ENCODE measurements around the gene CD27.

Gene CD27

GRCh38 chr12:6457220-6457945 lies 12.6 kb downstream of the CD27 start:
- Histone ChIP-seq H3K4me3 (ENCODE audit: low read depth in 1 of 2, low read length in 2 of 2) (no peak overlapping the region), H3K4me1 (ENCODE audit: insufficient read depth, low read length) (peaks cover 15% of the 10 kb centered on the region), H3K9ac (ENCODE audit: low read length) (no peak overlapping the region), H3K9me3 (ENCODE audit: low read length) (no peaks in the 10 kb centered on the region), H3K36me3 (ENCODE audit: insufficient read depth, low read length) (peaks cover 69% of the 10 kb centered on the region), H3K27me3 (ENCODE audit: control insufficient read depth in 1 of 2, insufficient read depth in 2 of 2, low read length in 2 of 2) (no peaks in the 10 kb centered on the region), H3K27ac (ENCODE audit: low read depth, low read length) (no peak overlapping the region)

- no peak overlapping the region for H3K27ac ChIP-seq (ENCODE audit: low read depth, low read length)
Observed at GRCh38 chr12:6458281-6459003, 13.7 kb downstream of the CD27 start.

GRCh38 chr12:6459004-6459337 lies 14.2 kb downstream of the CD27 start:
- Histone ChIP-seq H3K36me3 (ENCODE audit: insufficient read depth, low read length) (peaks cover 76% of the 10 kb centered on the region), H3K27ac (ENCODE audit: low read depth, low read length) (no peak overlapping the region), H3K9ac (ENCODE audit: low read length) (no peak overlapping the region), H3K4me1 (ENCODE audit: insufficient read depth, low read length) (peaks cover 10% of the 10 kb centered on the region), H3K9me3 (ENCODE audit: low read length) (no peaks in the 10 kb centered on the region), H3K4me3 (ENCODE audit: low read depth in 1 of 2, low read length in 2 of 2) (no peak overlapping the region), H3K27me3 (ENCODE audit: control insufficient read depth in 1 of 2, insufficient read depth in 2 of 2, low read length in 2 of 2) (no peaks in the 10 kb centered on the region)

More at GRCh38 chr12:6458281-6459003, 13.7 kb downstream of the CD27 start:
- H3K27me3 ChIP-seq (ENCODE audit: control insufficient read depth in 1 of 2, insufficient read depth in 2 of 2, low read length in 2 of 2) = no peaks in the 10 kb centered on the region
- no peak overlapping the region for H3K9ac ChIP-seq (ENCODE audit: low read length)
- peaks cover 12% of the 10 kb centered on the region for H3K4me1 ChIP-seq (ENCODE audit: insufficient read depth, low read length)
- no peak overlapping the region for H3K4me3 ChIP-seq (ENCODE audit: low read depth in 1 of 2, low read length in 2 of 2)
- no peaks in the 10 kb centered on the region for H3K9me3 ChIP-seq (ENCODE audit: low read length)
- peaks cover 76% of the 10 kb centered on the region for H3K36me3 ChIP-seq (ENCODE audit: insufficient read depth, low read length)

- no peak overlapping the region for H3K9ac ChIP-seq (ENCODE audit: low read length)
- no peaks in the 10 kb centered on the region for H3K9me3 ChIP-seq (ENCODE audit: low read length)
- no peak overlapping the region for H3K27ac ChIP-seq (ENCODE audit: low read depth, low read length)
- H3K4me1 ChIP-seq (ENCODE audit: insufficient read depth, low read length) = peaks cover 16% of the 10 kb centered on the region
- no peak overlapping the region for H3K4me3 ChIP-seq (ENCODE audit: low read depth in 1 of 2, low read length in 2 of 2)
- H3K36me3 ChIP-seq (ENCODE audit: insufficient read depth, low read length) = peaks cover 80% of the 10 kb centered on the region
- H3K27me3 ChIP-seq (ENCODE audit: control insufficient read depth in 1 of 2, insufficient read depth in 2 of 2, low read length in 2 of 2) = no peaks in the 10 kb centered on the region
Observed at GRCh38 chr12:6460751-6461371, 16.1 kb downstream of the CD27 start.

GRCh38 chr12:6461401-6462233 lies 16.9 kb downstream of the CD27 start:
- Histone ChIP-seq H3K4me1 (ENCODE audit: insufficient read depth, low read length) (peaks cover 18% of the 10 kb centered on the region), H3K27me3 (ENCODE audit: control insufficient read depth in 1 of 2, insufficient read depth in 2 of 2, low read length in 2 of 2) (no peaks in the 10 kb centered on the region), H3K4me3 (ENCODE audit: low read depth in 1 of 2, low read length in 2 of 2) (no peak overlapping the region), H3K27ac (ENCODE audit: low read depth, low read length) (peak overlapping the region; percentile 19), H3K9me3 (ENCODE audit: low read length) (no peaks in the 10 kb centered on the region), H3K9ac (ENCODE audit: low read length) (no peak overlapping the region), H3K36me3 (ENCODE audit: insufficient read depth, low read length) (peaks cover 87% of the 10 kb centered on the region)

- no peak overlapping the region for H3K4me3 ChIP-seq (ENCODE audit: low read depth in 1 of 2, low read length in 2 of 2)
- no peaks in the 10 kb centered on the region for H3K9me3 ChIP-seq (ENCODE audit: low read length)
- no peaks in the 10 kb centered on the region for H3K27me3 ChIP-seq (ENCODE audit: control insufficient read depth in 1 of 2, insufficient read depth in 2 of 2, low read length in 2 of 2)
- H3K27ac ChIP-seq (ENCODE audit: low read depth, low read length) = peak overlapping the region; percentile 19
- peaks cover 18% of the 10 kb centered on the region for H3K4me1 ChIP-seq (ENCODE audit: insufficient read depth, low read length)
- no peak overlapping the region for H3K9ac ChIP-seq (ENCODE audit: low read length)
- H3K36me3 ChIP-seq (ENCODE audit: insufficient read depth, low read length) = peaks cover 82% of the 10 kb centered on the region
Observed at GRCh38 chr12:6462234-6462995, 17.7 kb downstream of the CD27 start.

- Histone ChIP-seq H3K36me3 (ENCODE audit: insufficient read depth, low read length) (peaks cover 79% of the 10 kb centered on the region), H3K9ac (ENCODE audit: low read length) (no peak overlapping the region), H3K4me3 (ENCODE audit: low read depth in 1 of 2, low read length in 2 of 2) (no peak overlapping the region), H3K27ac (ENCODE audit: low read depth, low read length) (no peak overlapping the region), H3K27me3 (ENCODE audit: control insufficient read depth in 1 of 2, insufficient read depth in 2 of 2, low read length in 2 of 2) (no peaks in the 10 kb centered on the region), H3K9me3 (ENCODE audit: low read length) (no peaks in the 10 kb centered on the region), H3K4me1 (ENCODE audit: insufficient read depth, low read length) (peaks cover 22% of the 10 kb centered on the region)
Observed at GRCh38 chr12:6463216-6463615, 18.5 kb downstream of the CD27 start.

- Histone ChIP-seq H3K4me1 (ENCODE audit: insufficient read depth, low read length) (peaks cover 29% of the 10 kb centered on the region), H3K27me3 (ENCODE audit: control insufficient read depth in 1 of 2, insufficient read depth in 2 of 2, low read length in 2 of 2) (no peaks in the 10 kb centered on the region), H3K9me3 (ENCODE audit: low read length) (no peaks in the 10 kb centered on the region), H3K9ac (ENCODE audit: low read length) (no peak overlapping the region), H3K27ac (ENCODE audit: low read depth, low read length) (peak overlapping the region; percentile 6), H3K36me3 (ENCODE audit: insufficient read depth, low read length) (peaks cover 77% of the 10 kb centered on the region), H3K4me3 (ENCODE audit: low read depth in 1 of 2, low read length in 2 of 2) (no peak overlapping the region)
Observed at GRCh38 chr12:6463858-6464257, 19.1 kb downstream of the CD27 start.

- Histone ChIP-seq H3K36me3 (ENCODE audit: insufficient read depth, low read length) (peaks cover 71% of the 10 kb centered on the region), H3K4me3 (ENCODE audit: low read depth in 1 of 2, low read length in 2 of 2) (no peak overlapping the region), H3K9ac (ENCODE audit: low read length) (no peak overlapping the region), H3K27ac (ENCODE audit: low read depth, low read length) (peak overlapping the region; percentile 6), H3K4me1 (ENCODE audit: insufficient read depth, low read length) (peaks cover 36% of the 10 kb centered on the region), H3K9me3 (ENCODE audit: low read length) (no peaks in the 10 kb centered on the region), H3K27me3 (ENCODE audit: control insufficient read depth in 1 of 2, insufficient read depth in 2 of 2, low read length in 2 of 2) (no peaks in the 10 kb centered on the region)
Observed at GRCh38 chr12:6464531-6464930, 19.8 kb downstream of the CD27 start.

- no peaks in the 10 kb centered on the region for H3K9me3 ChIP-seq (ENCODE audit: low read length)
- peaks cover 65% of the 10 kb centered on the region for H3K36me3 ChIP-seq (ENCODE audit: insufficient read depth, low read length)
- no peaks in the 10 kb centered on the region for H3K27me3 ChIP-seq (ENCODE audit: control insufficient read depth in 1 of 2, insufficient read depth in 2 of 2, low read length in 2 of 2)
- no peak overlapping the region for H3K4me3 ChIP-seq (ENCODE audit: low read depth in 1 of 2, low read length in 2 of 2)
- H3K9ac ChIP-seq (ENCODE audit: low read length) = no peak overlapping the region
- peaks cover 39% of the 10 kb centered on the region for H3K4me1 ChIP-seq (ENCODE audit: insufficient read depth, low read length)
- H3K27ac ChIP-seq (ENCODE audit: low read depth, low read length) = no peak overlapping the region
Observed at GRCh38 chr12:6465467-6466183, 20.9 kb downstream of the CD27 start.
